ENCODE results near the gene TNFRSF19. TPM values are rescaled to one million over a fixed set of nuclear protein-coding genes. Genes with fewer than 3 reads are reported as not detected.

TNFRSF19 gene
- total and polyA plus RNA-seq, 4 donors = 0.27 to 2.8 (median 0.91) TPM

DNA sequence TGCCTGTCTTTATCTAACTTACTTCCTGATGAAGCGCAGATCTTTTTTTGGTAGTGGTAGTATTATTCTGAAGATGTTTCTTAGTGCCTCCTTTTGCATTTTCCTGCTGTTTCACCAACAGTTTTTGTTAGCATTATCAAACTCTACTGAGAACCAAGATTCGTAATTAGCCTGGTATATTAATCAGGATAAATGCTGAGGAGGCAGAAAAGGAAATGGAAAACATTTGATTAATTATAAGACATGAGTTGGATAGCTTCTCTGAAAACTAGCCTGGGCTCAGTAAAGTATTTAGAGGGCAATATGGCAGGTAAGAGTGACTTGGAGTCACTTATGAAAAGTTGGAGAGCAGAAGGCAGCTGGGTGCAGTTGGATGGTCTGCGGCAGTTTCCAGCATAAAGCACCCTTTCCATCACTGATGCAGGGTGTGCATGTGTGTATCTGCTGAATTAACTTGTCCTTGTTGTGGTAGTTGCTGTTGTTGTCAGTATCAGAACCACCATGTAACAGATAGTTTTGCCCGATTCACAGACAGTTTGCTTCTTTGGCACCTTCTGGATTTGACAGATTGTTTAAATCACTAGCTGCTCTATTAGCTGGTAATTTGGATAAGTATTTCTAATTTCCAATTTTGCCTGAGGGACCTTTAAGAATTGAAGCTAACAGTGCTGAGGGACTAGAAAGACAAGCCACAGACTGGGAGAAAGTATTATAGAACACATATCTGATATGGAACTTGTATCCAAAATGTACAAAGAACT lies 6.9 kb upstream of the TNFRSF19 start:
- Histone ChIP-seq H3K27ac (ENCODE audit: low read depth in 1 of 2, low read length in 2 of 2) (no peak overlapping the region), H3K27me3 (ENCODE audit: control insufficient read depth in 4 of 4, insufficient read depth in 4 of 4, low read length in 3 of 4) (no peaks in the 10 kb centered on the region), H3K4me3 (ENCODE audit: low read depth in 1 of 3, low read length in 3 of 3) (no peak overlapping the region), H3K9ac (ENCODE audit: low read depth in 1 of 2, low read length in 2 of 2) (no peak overlapping the region), H3K36me3 (ENCODE audit: control insufficient read depth in 4 of 4, insufficient read depth in 3 of 4, low read depth in 1 of 4, low read length in 3 of 4) (no peaks in the 10 kb centered on the region), H3K9me3 (ENCODE audit: control insufficient read depth in 4 of 4, low read length in 3 of 4) (no peaks in the 10 kb centered on the region), H3K4me1 (ENCODE audit: control insufficient read depth in 4 of 4, insufficient read depth in 4 of 4, low read length in 3 of 4) (no peaks in the 10 kb centered on the region)
- 82% methylated on average over 4 of the region's 4 CpGs for WGBS
- DNase-seq (ENCODE audit: low spot score) = no peak
- TF ChIP-seq HNF4A (conservative IDR thresholded peaks at IDR 0.05) (no peak), SP1 (IDR thresholded peaks at IDR 0.05) (no peak), YY1 (IDR thresholded peaks at IDR 0.05) (no peak), RAD21 (IDR thresholded peaks at IDR 0.05) (no peak)
- TF ChIP-seq, protein P1, sequence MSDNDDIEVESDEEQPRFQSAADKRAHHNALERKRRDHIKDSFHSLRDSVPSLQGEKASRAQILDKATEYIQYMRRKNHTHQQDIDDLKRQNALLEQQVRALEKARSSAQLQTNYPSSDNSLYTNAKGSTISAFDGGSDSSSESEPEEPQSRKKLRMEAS (IDR thresholded peaks at IDR 0.05) = no peak
- TF ChIP-seq, protein P2, sequence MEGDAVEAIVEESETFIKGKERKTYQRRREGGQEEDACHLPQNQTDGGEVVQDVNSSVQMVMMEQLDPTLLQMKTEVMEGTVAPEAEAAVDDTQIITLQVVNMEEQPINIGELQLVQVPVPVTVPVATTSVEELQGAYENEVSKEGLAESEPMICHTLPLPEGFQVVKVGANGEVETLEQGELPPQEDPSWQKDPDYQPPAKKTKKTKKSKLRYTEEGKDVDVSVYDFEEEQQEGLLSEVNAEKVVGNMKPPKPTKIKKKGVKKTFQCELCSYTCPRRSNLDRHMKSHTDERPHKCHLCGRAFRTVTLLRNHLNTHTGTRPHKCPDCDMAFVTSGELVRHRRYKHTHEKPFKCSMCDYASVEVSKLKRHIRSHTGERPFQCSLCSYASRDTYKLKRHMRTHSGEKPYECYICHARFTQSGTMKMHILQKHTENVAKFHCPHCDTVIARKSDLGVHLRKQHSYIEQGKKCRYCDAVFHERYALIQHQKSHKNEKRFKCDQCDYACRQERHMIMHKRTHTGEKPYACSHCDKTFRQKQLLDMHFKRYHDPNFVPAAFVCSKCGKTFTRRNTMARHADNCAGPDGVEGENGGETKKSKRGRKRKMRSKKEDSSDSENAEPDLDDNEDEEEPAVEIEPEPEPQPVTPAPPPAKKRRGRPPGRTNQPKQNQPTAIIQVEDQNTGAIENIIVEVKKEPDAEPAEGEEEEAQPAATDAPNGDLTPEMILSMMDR (IDR thresholded peaks at IDR 0.05; ENCODE audit: low read depth, low read length, missing input control) = no peak

DNA sequence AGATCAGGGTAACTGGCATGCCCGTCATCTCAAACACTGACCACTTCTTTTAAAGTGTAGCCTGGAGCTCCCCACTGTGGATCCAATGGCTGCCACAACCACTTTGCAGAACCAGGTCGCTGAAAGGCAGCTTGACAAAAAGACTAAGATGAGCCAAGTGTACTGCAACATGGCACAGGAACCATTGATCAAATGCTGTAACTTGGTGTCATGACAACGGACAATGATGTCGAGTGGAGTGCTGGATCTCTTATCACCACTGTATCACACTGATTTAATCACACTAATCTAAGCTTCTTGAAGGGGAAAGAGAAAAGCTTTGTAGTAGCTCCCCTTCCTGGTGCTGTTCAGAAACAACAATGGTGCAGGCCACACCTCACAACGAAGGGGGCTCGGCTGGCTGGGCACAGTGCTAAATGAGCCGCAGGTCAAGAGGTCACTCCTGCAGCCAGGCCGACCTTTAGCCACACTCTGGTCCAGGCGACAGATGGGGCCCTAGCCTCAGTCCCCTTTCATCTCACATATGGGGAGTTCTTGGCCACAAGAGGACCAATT lies 2.2 kb upstream of the TNFRSF19 start:
- no peak overlapping the region for H3K27ac ChIP-seq (ENCODE audit: low read depth in 1 of 2, low read length in 2 of 2)
- WGBS = 52% methylated on average over 9 of the region's 9 CpGs
- TF ChIP-seq HNF4A (conservative IDR thresholded peaks at IDR 0.05) (no peak), NR2F2 (IDR thresholded peaks at IDR 0.05) (no peak), TAF1 (conservative IDR thresholded peaks at IDR 0.05) (no peak), HNF4G (IDR thresholded peaks at IDR 0.05) (no peak), YY1 (IDR thresholded peaks at IDR 0.05) (no peak)
- TF ChIP-seq, protein P3, sequence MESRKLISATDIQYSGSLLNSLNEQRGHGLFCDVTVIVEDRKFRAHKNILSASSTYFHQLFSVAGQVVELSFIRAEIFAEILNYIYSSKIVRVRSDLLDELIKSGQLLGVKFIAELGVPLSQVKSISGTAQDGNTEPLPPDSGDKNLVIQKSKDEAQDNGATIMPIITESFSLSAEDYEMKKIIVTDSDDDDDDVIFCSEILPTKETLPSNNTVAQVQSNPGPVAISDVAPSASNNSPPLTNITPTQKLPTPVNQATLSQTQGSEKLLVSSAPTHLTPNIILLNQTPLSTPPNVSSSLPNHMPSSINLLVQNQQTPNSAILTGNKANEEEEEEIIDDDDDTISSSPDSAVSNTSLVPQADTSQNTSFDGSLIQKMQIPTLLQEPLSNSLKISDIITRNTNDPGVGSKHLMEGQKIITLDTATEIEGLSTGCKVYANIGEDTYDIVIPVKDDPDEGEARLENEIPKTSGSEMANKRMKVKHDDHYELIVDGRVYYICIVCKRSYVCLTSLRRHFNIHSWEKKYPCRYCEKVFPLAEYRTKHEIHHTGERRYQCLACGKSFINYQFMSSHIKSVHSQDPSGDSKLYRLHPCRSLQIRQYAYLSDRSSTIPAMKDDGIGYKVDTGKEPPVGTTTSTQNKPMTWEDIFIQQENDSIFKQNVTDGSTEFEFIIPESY (IDR thresholded peaks at IDR 0.05) = no peak
- no peak overlapping the region for H3K9ac ChIP-seq (ENCODE audit: low read depth in 1 of 2, low read length in 2 of 2)
- peaks cover 0 to 8% (median 5%) of the 10 kb centered on the region in 4 donors for H3K27me3 ChIP-seq (ENCODE audit: control insufficient read depth in 4 of 4, insufficient read depth in 4 of 4, low read length in 3 of 4)
- DNase-seq (ENCODE audit: low spot score) = no peak
- no peaks in the 10 kb centered on the region for H3K36me3 ChIP-seq (ENCODE audit: control insufficient read depth in 4 of 4, insufficient read depth in 3 of 4, low read depth in 1 of 4, low read length in 3 of 4)
- H3K4me1 ChIP-seq (ENCODE audit: control insufficient read depth in 4 of 4, insufficient read depth in 4 of 4, low read length in 3 of 4) = no peaks in the 10 kb centered on the region
- no peak overlapping the region for H3K4me3 ChIP-seq (ENCODE audit: low read depth in 1 of 3, low read length in 3 of 3)
- no peaks in the 10 kb centered on the region for H3K9me3 ChIP-seq (ENCODE audit: control insufficient read depth in 4 of 4, low read length in 3 of 4)

DNA sequence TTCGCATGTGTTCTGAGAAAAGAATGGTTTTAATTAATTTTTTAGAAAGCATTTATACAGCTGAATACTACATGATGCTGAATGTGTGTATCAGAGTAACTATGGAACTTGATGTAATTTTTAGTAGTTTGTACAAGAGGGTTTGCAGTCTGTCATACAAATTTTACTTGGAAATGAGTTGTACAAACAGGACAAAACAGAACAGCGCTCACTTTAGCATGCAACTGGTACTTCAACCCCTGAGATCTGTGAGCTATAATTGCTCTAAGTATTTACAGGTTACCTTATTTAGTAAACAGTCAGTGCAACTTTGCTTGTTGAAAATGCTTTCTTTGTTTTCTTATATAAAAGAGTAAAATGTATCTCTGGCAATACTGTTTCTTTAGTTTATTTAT lies 706 bp downstream of the TNFRSF19 start:
- Histone ChIP-seq H3K27me3 (ENCODE audit: control insufficient read depth in 4 of 4, insufficient read depth in 4 of 4, low read length in 3 of 4) (peaks cover 0 to 8% (median 5%) of the 10 kb centered on the region in 4 donors), H3K4me1 (ENCODE audit: control insufficient read depth in 4 of 4, insufficient read depth in 4 of 4, low read length in 3 of 4) (no peaks in the 10 kb centered on the region), H3K4me3 (ENCODE audit: low read depth in 1 of 3, low read length in 3 of 3) (no peak overlapping the region), H3K27ac (ENCODE audit: low read depth in 1 of 2, low read length in 2 of 2) (no peak overlapping the region), H3K9me3 (ENCODE audit: control insufficient read depth in 4 of 4, low read length in 3 of 4) (no peaks in the 10 kb centered on the region), H3K36me3 (ENCODE audit: control insufficient read depth in 4 of 4, insufficient read depth in 3 of 4, low read depth in 1 of 4, low read length in 3 of 4) (no peaks in the 10 kb centered on the region), H3K9ac (ENCODE audit: low read depth in 1 of 2, low read length in 2 of 2) (no peak overlapping the region)
- 62% methylated on average over 2 of the region's 2 CpGs for WGBS
- DNase-seq (ENCODE audit: low spot score) = no peak
- TF ChIP-seq RAD21 (IDR thresholded peaks at IDR 0.05) (no peak), SP1 (IDR thresholded peaks at IDR 0.05) (no peak), RXRA (IDR thresholded peaks at IDR 0.05) (no peak), HNF4G (IDR thresholded peaks at IDR 0.05) (no peak), YY1 (IDR thresholded peaks at IDR 0.05) (no peak)
- TF ChIP-seq, protein P4, sequence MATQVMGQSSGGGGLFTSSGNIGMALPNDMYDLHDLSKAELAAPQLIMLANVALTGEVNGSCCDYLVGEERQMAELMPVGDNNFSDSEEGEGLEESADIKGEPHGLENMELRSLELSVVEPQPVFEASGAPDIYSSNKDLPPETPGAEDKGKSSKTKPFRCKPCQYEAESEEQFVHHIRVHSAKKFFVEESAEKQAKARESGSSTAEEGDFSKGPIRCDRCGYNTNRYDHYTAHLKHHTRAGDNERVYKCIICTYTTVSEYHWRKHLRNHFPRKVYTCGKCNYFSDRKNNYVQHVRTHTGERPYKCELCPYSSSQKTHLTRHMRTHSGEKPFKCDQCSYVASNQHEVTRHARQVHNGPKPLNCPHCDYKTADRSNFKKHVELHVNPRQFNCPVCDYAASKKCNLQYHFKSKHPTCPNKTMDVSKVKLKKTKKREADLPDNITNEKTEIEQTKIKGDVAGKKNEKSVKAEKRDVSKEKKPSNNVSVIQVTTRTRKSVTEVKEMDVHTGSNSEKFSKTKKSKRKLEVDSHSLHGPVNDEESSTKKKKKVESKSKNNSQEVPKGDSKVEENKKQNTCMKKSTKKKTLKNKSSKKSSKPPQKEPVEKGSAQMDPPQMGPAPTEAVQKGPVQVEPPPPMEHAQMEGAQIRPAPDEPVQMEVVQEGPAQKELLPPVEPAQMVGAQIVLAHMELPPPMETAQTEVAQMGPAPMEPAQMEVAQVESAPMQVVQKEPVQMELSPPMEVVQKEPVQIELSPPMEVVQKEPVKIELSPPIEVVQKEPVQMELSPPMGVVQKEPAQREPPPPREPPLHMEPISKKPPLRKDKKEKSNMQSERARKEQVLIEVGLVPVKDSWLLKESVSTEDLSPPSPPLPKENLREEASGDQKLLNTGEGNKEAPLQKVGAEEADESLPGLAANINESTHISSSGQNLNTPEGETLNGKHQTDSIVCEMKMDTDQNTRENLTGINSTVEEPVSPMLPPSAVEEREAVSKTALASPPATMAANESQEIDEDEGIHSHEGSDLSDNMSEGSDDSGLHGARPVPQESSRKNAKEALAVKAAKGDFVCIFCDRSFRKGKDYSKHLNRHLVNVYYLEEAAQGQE (IDR thresholded peaks at IDR 0.05) = no peak
- TF ChIP-seq, protein P1 (IDR thresholded peaks at IDR 0.05) = no peak
- TF ChIP-seq, protein P3 (IDR thresholded peaks at IDR 0.05) = no peak
- TF ChIP-seq, protein P2 (IDR thresholded peaks at IDR 0.05; ENCODE audit: low read depth, low read length, missing input control) = no peak

Measured in liver (tissue), 9 donors.